ENCODE data around the gene SHROOM1.
"Not testable (repeated sequence)": the region's sequence is repeated elsewhere in the genome, so short reads cannot be mapped to it uniquely, and the experiment has no call there.

The SHROOM1 gene

GRCh38 chr5:132824426-132824825 lies 6.0 kb downstream of the SHROOM1 start:
- no peak for FAIRE-seq

- no peak for FAIRE-seq
These were observed 6.9 kb downstream of the SHROOM1 start for GRCh38 chr5:132823481-132824050.

DNA sequence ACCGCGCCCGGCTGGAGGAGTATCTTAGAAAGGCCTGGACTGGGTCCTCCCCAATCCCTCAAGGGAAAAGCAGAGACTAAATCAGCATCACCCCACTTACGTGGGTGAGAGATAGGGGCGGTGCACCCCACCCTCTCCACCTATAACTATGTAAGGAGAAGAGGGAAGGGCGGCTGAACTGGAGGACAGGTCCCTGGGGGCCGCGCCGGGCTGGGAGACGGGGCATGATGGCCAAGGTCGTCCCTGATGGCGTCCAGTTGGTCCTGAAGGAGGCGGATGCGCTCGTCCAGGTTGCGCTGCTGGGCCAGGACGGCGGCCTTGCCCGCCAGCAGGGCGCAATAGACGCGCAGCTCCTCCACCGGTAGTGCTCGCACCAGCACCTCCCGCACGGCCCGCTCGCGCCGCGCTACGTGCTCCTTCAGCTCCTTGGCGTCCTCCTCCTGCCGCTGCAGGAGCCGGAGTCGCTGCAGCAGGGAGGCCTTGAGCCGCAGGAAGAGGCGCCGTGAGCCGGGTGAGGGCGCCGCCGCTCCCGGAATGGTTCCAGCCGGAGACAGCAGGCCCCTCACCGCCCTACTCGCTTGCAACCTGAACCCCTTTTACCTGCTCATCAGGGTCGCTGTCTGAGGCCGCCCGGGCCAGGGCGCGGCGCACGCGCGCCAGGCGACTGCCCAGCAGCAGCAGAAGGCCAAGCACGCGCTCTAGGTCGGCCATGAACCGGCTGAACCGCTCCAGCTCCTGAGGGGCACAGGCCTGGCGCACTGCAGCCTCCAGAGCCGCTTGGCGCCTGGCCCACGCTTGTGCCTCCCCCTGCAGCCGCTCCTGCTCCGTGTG lies 7.6 kb downstream of the SHROOM1 start:
- no peak for FAIRE-seq

DNA sequence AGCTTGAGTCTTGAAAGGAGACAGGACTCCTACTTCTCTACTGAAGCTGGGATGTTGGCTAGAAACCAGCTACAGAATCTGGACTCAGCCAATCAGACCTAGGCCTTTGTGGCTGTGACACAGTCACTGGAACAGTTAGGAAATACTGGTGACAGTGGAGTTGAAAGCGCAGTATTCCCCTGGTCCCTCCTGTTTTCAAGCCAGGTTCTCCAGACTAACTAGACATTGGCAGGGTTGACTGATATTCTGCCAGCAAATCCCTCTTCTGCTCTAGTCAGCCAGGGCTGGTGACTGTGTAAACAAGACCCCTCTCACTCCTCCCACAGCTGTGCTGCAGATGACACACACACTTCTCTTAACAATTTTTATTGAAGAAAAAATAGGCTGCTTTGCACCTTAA lies 8.7 kb downstream of the SHROOM1 start:
- FAIRE-seq = no peak

DNA sequence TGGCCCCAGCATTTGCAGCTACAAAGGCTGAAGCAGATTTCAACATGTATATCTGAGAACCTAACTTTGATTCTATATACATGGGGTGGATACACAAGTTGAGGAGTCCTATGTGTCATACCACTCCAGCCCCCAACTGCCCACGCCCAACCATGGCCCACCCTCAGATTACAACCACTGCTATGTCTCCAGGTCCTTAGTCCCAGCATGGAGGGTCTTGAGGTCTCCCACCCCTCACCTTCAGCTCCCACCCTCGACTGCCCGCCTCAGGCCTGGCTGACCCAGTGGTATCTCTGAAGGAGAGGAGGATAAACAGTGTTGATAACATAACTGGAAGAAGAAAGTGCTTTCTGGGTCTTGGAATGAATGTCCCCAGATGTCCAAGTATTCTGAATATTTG lies 9.1 kb downstream of the SHROOM1 start:
- FAIRE-seq = no peak

DNA sequence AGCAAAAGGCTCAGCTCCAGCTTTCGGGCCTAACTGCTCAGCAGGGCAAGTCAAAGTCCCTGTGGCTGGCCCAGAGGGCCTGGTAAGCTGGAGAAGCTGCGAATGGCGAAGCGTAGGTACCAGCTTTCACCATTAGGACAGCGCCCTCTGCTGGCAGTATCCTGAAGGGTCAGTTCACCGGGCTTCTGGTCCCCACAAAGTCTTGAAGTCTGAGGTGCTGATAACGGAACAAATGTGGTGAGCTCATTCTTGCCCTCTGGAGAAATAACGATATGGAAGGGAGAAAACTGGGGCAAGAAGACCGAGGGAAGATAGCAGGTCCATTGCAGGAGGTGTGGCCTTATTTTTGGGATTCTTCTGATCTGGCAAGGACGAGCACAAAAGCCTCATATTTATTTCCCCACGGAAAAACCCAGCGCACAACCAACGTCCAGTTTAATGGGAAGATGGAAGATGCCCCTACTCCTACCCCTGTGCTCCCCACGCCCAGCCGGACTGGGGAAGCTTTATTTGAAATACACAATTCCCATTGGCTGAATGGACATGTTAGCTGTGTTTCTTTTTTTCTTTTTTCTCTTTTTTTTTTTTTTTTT lies 10.2 kb downstream of the SHROOM1 start:
- FAIRE-seq = peak; percentile 29

DNA sequence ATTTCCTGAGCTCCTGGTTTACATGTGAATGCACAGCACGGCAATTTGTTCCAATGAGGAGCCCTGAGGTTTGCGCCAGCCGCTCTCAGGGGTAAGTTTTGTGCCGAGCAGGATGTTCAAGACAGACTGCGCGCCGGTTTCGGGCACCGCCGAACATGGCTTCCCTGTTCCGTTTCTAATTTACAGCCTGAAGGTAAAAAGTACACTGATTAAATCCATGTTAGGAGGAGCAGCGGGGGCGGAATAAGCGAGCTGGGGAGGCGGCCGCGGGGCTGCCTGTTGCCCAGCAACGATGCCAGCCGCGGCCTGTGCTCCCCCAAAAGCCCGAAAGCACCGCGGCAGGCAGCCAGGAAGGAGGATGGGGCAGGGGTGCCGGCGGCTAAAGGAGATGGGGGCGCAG lies 11.0 kb downstream of the SHROOM1 start:
- FAIRE-seq = no peak

DNA sequence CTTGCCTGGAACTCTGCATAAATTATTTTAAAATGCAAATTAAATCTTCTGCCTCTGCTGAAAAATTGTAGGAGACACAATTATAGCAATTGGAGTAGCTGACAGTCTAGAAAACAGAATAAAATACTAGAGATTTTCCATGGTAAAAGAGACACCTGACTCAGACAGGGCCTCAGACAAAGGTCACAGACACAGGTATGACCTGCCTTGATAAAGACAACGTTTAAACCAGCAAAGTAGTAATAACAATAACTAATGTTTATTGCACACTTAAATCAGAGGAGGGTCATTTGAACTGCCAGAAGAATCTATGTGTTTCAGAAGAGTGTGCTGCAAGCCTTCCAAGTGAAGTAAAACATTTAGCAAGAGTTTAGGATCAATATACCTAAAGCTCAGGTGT lies 13.4 kb downstream of the SHROOM1 start:
- no peak for FAIRE-seq

- no peak for FAIRE-seq
These were observed 13.9 kb downstream of the SHROOM1 start for GRCh38 chr5:132816554-132816953.

DNA sequence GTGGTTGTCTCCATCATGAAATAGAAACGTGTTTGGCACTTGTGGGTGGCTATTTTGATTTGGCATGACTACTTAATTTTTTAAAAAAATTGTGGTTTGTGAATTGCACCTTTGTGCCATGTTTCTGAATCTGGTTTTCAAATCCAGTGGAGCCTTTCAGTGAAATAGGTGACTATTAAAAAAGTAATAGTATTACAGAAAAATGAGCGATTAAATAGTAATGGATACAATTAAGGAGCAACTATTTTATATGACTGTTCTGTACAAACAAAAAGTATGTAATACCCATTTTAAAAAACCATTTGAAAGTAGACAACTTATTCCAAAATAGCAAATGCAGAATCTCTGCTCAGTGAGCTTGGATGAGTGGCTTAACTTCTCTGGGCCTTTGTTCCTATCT lies 14.4 kb downstream of the SHROOM1 start:
- FAIRE-seq = no peak

- peak; percentile 33 for FAIRE-seq
These were observed 15.0 kb downstream of the SHROOM1 start for GRCh38 chr5:132815454-132815853.

DNA sequence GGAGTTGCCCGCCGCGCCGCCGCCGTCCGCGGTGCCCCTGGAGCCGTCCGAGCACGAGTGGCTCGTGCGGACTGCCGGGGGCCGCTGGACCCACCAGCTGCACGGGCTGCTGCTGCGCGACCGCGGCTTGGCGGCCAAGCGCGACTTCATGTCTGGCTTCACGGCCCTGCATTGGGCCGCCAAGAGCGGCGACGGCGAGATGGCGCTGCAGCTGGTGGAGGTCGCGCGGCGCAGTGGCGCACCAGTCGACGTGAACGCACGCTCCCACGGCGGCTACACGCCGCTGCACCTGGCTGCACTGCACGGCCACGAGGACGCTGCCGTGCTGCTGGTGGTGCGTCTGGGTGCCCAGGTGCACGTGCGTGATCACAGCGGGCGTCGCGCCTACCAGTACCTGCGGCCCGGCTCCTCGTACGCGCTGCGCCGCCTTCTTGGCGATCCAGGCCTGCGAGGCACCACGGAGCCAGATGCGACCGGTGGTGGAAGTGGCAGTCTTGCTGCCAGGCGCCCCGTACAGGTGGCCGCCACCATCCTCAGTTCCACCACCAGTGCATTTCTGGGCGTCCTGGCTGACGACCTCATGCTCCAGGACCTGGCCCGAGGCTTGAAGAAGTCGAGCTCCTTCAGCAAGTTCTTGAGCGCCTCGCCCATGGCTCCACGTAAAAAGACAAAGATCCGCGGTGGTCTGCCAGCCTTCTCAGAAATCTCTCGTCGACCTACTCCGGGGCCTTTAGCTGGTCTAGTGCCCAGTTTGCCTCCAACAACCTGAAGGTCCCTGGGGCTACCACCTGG lies 15.7 kb downstream of the SHROOM1 start:
- no peak for FAIRE-seq

- no peak for FAIRE-seq
These were observed 16.6 kb downstream of the SHROOM1 start for GRCh38 chr5:132813599-132814502.

- FAIRE-seq = no peak
These were observed 17.5 kb downstream of the SHROOM1 start, which contains the start of gene SOWAHA for GRCh38 chr5:132812781-132813598. SOWAHA (plus strand) TSS chr5:132813302; CDS start chr5:132813622, 320 bp downstream.

DNA sequence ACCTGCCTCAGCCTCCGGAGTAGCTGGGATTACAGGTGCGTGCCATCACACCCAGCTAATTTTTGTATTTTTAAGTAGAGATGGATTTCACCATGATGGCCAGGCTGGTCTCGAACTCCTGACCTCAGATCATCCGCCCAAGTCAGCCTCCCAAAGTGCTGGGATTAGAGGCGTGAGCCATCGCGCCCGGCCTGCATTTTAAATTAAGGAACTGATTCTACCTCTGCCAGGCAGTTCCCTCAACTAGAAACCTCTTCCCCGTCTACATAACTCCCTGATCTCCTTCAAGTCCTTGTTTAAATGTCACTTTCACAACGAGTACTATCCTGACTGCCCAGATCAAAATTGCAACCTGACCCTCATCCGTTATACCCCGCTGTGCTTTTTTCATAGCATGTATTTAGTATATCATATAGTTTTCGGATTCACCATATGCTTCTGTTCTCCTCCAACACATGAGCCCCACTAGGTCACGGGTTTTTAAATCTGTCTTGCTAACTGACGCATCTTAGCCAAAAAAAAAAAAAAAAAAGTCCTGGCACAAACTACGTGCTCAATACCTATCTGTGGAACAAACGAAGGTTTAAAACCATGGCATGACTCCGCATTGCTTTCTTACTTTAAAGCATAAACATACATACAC lies 18.2 kb downstream of the SHROOM1 start:
- FAIRE-seq = no peak

GRCh38 chr5:132810605-132811004 lies 19.8 kb downstream of the SHROOM1 start:
- no peak for FAIRE-seq

DNA sequence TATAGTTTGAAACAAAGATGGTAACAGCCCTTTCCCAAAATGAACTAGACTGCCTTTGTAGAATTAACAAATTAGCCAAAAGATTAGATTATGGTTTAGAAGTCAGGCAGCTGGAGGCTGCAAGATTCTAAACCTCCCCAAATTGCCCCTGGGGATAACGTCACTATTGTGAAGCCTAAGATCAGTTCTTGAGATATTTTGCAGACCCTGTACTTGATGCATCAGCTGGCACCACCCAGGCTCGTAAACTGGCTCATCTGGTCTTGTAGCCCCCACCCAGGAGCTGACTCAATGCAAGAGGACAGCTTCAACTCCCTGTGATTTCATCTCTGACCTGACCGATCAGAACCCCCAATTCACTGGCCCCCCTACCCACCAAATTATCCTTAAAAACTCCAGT lies 21.6 kb downstream of the SHROOM1 start:
- FAIRE-seq = no peak

- FAIRE-seq = no peak
These were observed 22.0 kb downstream of the SHROOM1 start for GRCh38 chr5:132808448-132808847.

DNA sequence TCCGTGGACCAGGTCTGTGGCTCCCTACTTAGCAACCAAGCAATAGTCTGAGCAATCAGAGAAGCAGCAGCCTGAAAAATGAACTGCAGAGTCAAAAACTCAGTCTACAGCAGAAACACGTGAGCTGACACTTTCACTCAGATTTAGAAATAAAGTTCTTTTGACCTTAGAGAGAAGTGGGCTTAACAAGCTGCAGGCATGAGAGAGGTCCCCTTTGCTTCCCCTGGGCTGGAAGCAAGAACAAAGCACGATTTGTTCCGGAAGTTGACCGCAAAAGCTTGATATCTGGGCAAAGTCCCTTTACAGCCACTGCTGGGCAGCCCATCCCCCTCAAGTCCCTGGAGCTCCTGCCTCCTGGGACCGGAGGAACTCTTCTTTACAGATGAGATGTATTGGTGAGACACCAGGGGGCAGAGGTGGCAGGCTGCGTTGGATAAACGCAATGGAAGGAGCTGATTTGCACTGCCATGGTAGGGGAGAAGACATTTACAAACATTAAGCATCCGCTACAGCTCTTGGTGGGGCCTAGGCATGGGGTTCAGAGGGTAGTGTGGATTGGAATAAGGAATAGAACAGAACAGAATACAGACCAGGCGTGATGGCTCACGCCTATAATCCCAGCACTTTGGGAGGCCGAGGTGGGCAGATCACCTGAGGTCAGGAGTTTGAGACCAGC lies 23.1 kb downstream of the SHROOM1 start:
- no peak for FAIRE-seq

DNA sequence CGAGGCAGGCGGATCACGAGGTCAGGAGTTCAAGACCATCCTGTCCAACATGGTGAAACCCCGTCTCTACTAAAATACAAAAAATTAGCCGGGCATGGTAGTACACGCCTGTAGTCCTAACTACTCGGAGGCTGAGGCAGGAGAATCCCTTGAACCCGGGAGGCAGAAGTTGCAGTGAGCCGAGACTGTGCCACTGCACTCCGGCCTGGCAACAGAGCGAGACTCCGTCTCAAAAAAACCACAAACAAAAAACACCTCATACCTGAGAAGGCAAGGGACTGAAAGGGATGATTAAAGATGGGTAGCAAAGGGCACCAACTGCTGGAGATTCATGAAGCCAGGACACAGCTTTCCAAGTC lies 23.7 kb downstream of the SHROOM1 start:
- not testable (repeated sequence) for FAIRE-seq

Data from endometrium (tissue), 2 donors.